OCI-M2 (cell line): ENCODE data around the gene NECTIN1.

ENCODE experiments used
- DNase-seq: peaks from one replicate; lab custom pipeline; 2025; ENCODE audit not compliant: unreplicated experiment; lab: John Stamatoyannopoulos, UW

Gene NECTIN1

DNA sequence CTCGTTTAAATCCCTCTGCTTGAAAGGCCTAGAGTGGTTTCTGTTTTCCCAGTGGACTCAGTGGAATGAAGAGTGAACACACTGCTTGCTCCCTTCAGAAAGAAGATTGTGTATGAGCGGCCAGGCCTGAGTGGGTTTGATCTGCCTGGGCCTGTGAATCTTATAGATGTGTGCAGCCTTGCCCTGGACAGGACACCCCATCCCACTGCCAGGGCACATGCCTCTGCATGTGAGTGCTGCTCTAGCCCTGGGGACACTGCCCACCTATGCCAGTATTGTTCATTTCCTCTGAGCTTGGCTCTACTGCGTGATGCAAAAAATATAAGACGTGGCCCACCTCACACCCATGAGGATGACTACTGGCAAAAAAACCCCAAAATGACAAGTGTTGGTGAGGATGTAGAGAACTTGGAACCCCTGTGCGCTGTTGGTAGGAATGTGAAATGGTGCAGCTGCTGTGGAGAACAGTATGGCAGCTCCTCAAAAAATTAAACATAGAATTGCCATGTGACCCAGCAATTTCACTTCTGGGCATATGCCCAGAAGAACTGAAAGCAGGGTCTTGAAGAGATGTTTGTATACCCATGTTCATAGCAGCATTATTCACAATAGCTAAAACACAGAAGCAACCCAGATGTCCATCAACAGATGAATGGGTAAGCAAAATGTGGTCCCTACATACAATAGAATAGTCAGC, 27.3 kb upstream of the NECTIN1 start:
- no peak for DNase-seq

GRCh38 chr11:119755356-119756071, 26.5 kb upstream of the NECTIN1 start:
- DNase-seq = no peak

- no peak for DNase-seq
Measured at GRCh38 chr11:119754656-119755355, 25.8 kb upstream of the NECTIN1 start.

- no peak for DNase-seq
Measured at GRCh38 chr11:119754199-119754598, 25.2 kb upstream of the NECTIN1 start.

DNA sequence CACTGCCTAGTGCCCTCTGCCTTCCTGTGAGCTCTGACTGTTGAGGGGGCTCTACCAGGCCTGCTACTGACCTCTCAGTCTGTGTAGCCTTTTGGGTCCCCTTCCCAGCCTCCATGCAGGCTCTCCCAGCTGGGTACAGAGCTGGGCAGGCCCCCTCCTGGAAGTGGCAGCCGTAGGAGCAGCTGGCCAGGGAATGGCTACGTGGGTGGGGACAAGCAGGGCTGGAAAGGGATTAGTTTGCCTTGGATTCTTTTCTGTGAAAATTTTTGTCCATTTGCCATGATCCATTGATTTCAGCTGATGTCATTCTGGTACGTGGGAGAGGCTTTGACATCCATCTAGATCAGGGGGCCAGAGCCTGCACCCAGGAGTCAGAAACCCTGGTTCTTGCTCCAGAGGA, 23.9 kb upstream of the NECTIN1 start:
- DNase-seq = no peak

DNA sequence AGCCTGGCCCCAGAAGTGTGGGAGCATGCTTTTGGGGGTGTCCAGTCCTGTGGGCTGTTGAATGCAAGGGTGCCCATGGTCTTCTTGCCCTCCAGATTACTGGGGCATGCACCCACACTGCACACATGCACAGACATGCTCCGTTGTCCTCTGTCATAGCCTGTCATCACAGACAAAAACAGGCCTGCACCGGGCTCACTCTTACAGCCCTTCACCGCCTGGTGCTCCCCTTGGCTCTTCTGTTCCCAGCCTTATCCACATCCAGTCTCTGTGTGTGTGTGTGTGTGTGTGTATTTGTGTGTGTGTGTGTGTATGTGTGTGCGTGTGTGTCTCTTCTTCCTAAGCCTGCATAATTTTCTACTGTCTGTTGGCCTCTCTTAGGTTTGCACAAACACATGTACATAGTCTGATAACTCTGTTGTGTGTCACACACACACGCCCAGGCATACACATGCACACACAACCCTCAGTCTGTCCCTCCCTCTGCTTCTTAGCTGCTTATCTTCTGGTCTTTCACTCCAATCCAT, 23.4 kb upstream of the NECTIN1 start:
- no peak for DNase-seq

- DNase-seq = no peak
Measured at GRCh38 chr11:119750056-119750455, 21.1 kb upstream of the NECTIN1 start.

- no peak for DNase-seq
Measured at GRCh38 chr11:119749006-119749565, 20.1 kb upstream of the NECTIN1 start.

DNA sequence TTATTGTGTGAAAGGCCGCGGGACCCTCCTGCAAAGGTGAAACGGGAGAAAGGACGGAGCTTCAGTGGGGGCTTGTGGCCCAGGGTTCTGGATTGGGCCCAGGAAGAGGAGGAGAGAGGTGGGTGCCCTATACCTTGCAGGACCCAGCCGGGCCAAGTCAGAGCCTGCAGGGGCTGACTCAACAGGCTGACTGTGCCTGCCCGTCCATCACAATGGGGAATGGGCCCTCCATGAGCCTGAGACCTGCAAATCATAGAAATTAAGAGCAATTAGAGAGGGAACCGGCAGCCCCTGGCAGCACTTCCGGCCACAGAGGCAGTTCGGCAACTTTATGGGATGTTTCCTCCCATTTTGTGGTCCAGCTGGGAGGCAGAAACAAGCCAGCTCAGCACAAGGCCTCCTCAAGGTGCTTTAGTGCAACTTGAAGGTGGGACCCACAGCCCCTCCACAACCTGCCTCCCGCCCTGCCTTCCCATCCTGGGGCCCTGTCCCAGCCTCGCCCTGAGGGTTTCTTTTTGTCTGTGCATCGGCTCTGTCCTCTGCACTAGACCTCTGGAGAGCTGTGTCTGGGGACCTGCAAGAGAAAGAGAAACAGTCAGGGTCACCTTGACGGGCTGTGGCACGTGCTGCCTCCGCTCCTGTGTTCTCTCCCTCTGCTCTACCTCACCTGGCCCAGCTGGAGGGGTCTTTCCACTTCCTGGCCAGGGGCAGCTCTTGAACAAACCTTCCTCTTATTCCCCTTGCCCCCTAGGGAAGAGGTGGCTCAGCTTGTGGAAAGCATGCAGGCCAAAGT, 19.1 kb upstream of the NECTIN1 start:
- no peak for DNase-seq

GRCh38 chr11:119745776-119746535, 17.0 kb upstream of the NECTIN1 start:
- DNase-seq = no peak

DNA sequence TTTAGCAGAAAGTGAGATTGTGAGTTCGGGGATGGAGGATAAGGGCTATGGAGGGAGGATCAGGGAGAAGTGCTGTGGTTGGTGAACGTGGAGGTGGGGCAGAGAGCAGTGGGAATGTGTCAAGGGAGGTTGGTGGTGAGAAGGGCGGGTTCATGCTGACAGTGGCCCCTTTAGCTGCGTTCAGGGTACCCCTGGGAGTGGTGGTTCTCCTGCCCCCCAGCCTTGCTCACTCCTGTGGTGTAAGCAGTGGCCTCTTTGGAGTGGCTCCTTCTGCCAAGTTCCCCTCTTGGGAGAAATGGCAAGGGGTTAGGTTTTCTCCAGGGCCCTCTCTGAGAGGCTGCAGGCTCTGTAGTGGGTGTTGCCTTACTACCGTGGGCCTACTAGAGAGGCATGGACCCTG, 16.1 kb upstream of the NECTIN1 start:
- no peak for DNase-seq

- DNase-seq = no peak
Measured at GRCh38 chr11:119744577-119744976, 15.6 kb upstream of the NECTIN1 start.

DNA sequence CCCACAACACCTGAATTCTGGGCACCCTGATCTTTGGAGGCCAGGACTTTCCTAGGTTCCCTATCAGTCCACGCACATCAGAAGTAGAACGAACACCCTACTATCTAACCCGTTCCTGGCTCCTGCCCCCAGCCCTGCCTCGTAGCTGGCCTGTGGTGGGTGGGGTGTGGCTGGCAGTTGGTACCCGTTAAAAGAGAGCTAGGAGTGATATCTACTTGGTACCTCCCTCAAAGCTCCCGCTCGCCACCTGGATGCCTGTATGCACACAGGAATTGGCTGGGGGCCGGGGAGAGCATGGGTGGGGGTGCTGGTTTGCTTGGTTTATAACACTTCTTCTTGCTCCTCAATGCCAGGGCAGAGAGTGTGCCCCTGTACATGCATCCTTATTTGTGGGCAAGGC, 14.0 kb upstream of the NECTIN1 start:
- DNase-seq = no peak

- no peak for DNase-seq
Measured at GRCh38 chr11:119742263-119742861, 13.4 kb upstream of the NECTIN1 start.

- DNase-seq = no peak
Measured at GRCh38 chr11:119741369-119742262, 12.6 kb upstream of the NECTIN1 start.

DNA sequence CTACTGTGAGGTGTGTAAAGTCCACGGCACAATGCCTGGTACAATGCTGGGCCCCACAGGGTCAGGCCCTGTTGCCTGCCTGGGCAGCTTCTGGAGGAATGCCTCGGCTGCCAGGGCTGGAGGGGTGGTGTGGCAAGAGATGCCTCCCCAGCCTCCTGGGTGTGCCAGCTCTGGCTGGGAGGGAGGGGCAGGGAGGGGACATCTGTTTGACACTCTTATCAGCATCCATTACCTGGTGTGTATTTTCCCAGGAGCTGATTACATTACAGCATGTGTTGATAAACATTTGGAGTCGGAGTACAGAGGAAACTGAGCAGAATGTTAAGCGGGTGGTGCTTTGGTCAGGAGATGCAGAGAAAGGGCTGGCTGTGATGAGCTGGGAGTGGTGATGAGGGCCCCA, 11.0 kb upstream of the NECTIN1 start:
- DNase-seq = no peak

- DNase-seq = no peak
Measured at GRCh38 chr11:119739021-119739703, 10.2 kb upstream of the NECTIN1 start.

DNA sequence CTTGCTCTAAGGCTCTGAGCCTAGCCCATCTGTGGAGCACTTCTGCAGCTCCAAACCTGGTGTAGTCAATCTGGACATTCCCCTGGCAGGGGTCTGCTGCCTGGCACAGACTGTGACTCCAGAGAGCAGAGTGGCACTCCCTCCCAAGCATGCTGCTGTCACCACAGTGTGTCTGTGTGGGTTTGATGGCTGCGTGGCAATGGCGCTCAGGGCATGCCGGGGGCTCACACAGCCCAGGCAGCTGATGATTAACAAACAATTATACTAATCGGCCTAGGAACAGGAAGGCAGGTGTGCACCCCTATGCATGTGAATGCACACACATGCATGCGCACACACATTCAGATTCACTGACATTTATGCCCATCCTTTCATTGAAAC, 9.0 kb upstream of the NECTIN1 start:
- DNase-seq = no peak
